A549 (cell line): ENCODE data around the gene HAAO.

Experiments
- CTCF ChIP-seq: fragments of >200 bp; sonication (Bioruptor Twin); formaldehyde crosslinking; IDR thresholded peaks from 3 replicates; pipeline ENCODE4 v1.5.1; 2016
- HOXA7 ChIP-seq: fragments of 250-450 bp; sonication (Bioruptor Pico); IDR thresholded peaks from 2 replicates; pipeline ENCODE4 v1.5.0; 2020; ENCODE audit warnings: mild to moderate bottlenecking, moderate library complexity
- POLR2A ChIP-seq: IDR thresholded peaks from 2 replicates; pipeline ENCODE4 v1.6.1; 2012; ENCODE audit warnings: mild to moderate bottlenecking, low read length
- REST ChIP-seq: fragments of 200-600 bp; sonication (generic); IDR thresholded peaks from 2 replicates; pipeline ENCODE4 v1.6.1; 2016; ENCODE audit warnings: antibody characterized with exemption, mild to moderate bottlenecking, moderate library complexity
- RNF2 ChIP-seq: fragments of 200-600 bp; sonication (generic); IDR thresholded peaks from 2 replicates; pipeline ENCODE4 v1.6.1; 2016; ENCODE audit warnings: low read depth, mild to moderate bottlenecking, antibody characterized with exemption, moderate library complexity, borderline replicate concordance
- SMC3 ChIP-seq: fragments of >200 bp; sonication (Bioruptor Twin); formaldehyde crosslinking; IDR thresholded peaks from 3 replicates; pipeline ENCODE4 v1.6.1; 2018; ENCODE audit warnings: inconsistent platforms
- TF ChIP-seq, protein P1 (sequence below): fragments of 250-450 bp; sonication (Bioruptor Pico); IDR thresholded peaks from 2 replicates; pipeline ENCODE4 v1.5.0; 2021; ENCODE audit warnings: mild to moderate bottlenecking, moderate library complexity, borderline replicate concordance
- TF ChIP-seq, protein P2 (sequence below): IDR thresholded peaks from 2 replicates; pipeline ENCODE4 v1.6.1; 2012

- TF ChIP-seq RNF2 (no peak), CTCF (no peak), POLR2A (no peak), SMC3 (no peak), HOXA7 (no peak), REST (no peak)
- TF ChIP-seq, protein P1, sequence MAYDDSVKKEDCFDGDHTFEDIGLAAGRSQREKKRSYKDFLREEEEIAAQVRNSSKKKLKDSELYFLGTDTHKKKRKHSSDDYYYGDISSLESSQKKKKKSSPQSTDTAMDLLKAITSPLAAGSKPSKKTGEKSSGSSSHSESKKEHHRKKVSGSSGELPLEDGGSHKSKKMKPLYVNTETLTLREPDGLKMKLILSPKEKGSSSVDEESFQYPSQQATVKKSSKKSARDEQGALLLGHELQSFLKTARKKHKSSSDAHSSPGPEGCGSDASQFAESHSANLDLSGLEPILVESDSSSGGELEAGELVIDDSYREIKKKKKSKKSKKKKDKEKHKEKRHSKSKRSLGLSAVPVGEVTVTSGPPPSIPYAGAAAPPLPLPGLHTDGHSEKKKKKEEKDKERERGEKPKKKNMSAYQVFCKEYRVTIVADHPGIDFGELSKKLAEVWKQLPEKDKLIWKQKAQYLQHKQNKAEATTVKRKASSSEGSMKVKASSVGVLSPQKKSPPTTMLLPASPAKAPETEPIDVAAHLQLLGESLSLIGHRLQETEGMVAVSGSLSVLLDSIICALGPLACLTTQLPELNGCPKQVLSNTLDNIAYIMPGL = no peak
- TF ChIP-seq, protein P2, sequence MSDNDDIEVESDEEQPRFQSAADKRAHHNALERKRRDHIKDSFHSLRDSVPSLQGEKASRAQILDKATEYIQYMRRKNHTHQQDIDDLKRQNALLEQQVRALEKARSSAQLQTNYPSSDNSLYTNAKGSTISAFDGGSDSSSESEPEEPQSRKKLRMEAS = no peak
Observed at GRCh38 chr2:42721898-42722297, 70.5 kb downstream of the HAAO start.
